SIG-M5 treated with dmso at 0.1 percent for 504 hours (cell line): ENCODE data around the gene SPEF1.
A peak's percentile ranks its signal among the peaks of the same experiment; 100 is the strongest.
"Not testable (repeated sequence)": the region's sequence is repeated elsewhere in the genome, so short reads cannot be mapped to it uniquely, and the experiment has no call there.

ENCODE experiments used
- DNase-seq: peaks from one replicate; lab custom pipeline; 2025; ENCODE audit not compliant: unreplicated experiment; lab: John Stamatoyannopoulos, UW

SPEF1 gene

GRCh38 chr20:3789201-3789600, 8.0 kb upstream of the SPEF1 start:
- DNase-seq: not testable (repeated sequence)

- no peak for DNase-seq
Observed at GRCh38 chr20:3788685-3789155, 7.5 kb upstream of the SPEF1 start.

- no peak for DNase-seq
Observed at GRCh38 chr20:3787324-3788014, 6.2 kb upstream of the SPEF1 start.

GRCh38 chr20:3786665-3787323, 5.5 kb upstream of the SPEF1 start, which contains the start of gene CENPB:
TSS of gene CENPB (minus strand) at chr20:3786740. CDS start at chr20:3786483, 257 bp downstream.
- peak; percentile 89 for DNase-seq

GRCh38 chr20:3786126-3786484, 4.9 kb upstream of the SPEF1 start:
- peak; percentile 53 for DNase-seq

GRCh38 chr20:3785240-3786125, 4.2 kb upstream of the SPEF1 start:
- DNase-seq: no peak

- no peak for DNase-seq
Observed at GRCh38 chr20:3784863-3785239, 3.6 kb upstream of the SPEF1 start.

- no peak for DNase-seq
Observed at GRCh38 chr20:3784216-3784853, 3.1 kb upstream of the SPEF1 start.

- DNase-seq: no peak
Observed at GRCh38 chr20:3783511-3784195, 2.4 kb upstream of the SPEF1 start.

- no peak for DNase-seq
Observed at GRCh38 chr20:3783068-3783489, 1.8 kb upstream of the SPEF1 start.

GRCh38 chr20:3782597-3782996, 1.3 kb upstream of the SPEF1 start:
- DNase-seq: no peak

GRCh38 chr20:3778976-3779375, 2.3 kb downstream of the SPEF1 start:
- DNase-seq: no peak

- DNase-seq: no peak
Observed at GRCh38 chr20:3777716-3778629, 3.3 kb downstream of the SPEF1 start.

GRCh38 chr20:3777381-3777715, 3.9 kb downstream of the SPEF1 start:
- DNase-seq: no peak

- DNase-seq: peak; percentile 53
Observed at GRCh38 chr20:3775457-3776108, 5.7 kb downstream of the SPEF1 start.

- no peak for DNase-seq
Observed at GRCh38 chr20:3771552-3772058, 9.6 kb downstream of the SPEF1 start.

GRCh38 chr20:3768342-3769130, 12.7 kb downstream of the SPEF1 start:
- peak; percentile 89 for DNase-seq
